CD4-positive, alpha-beta T cell treated with Interleukin-4 for 4 hours (primary cell): ENCODE measurements around the gene BLNK.

ENCODE experiments used
- DNase-seq: peaks from one replicate; pipeline ENCODE4 v3.0.0-alpha.2; 2020

The BLNK gene

GRCh38 chr10:96287392-96288105 lies 16.2 kb upstream of the BLNK start:
- DNase-seq: no peak

GRCh38 chr10:96285331-96285752 lies 14.0 kb upstream of the BLNK start:
- DNase-seq: no peak

GRCh38 chr10:96283756-96284155 lies 12.4 kb upstream of the BLNK start:
- no peak for DNase-seq

- DNase-seq: no peak
Measured at GRCh38 chr10:96283351-96283750, 12.0 kb upstream of the BLNK start.

GRCh38 chr10:96281444-96282029 lies 10.2 kb upstream of the BLNK start:
- DNase-seq: no peak

GRCh38 chr10:96280859-96281258 lies 9.5 kb upstream of the BLNK start:
- no peak for DNase-seq

GRCh38 chr10:96279191-96279641 lies 7.8 kb upstream of the BLNK start:
- DNase-seq: no peak

- DNase-seq: no peak
Measured at GRCh38 chr10:96276831-96277230, 5.5 kb upstream of the BLNK start.

GRCh38 chr10:96276426-96276825 lies 5.1 kb upstream of the BLNK start:
- no peak for DNase-seq

GRCh38 chr10:96275685-96276418 lies 4.5 kb upstream of the BLNK start:
- no peak for DNase-seq

GRCh38 chr10:96272316-96273280 lies 1.2 kb upstream of the BLNK start:
- no peak for DNase-seq

- DNase-seq: no peak
Measured at GRCh38 chr10:96270571-96270970, 798 bp downstream of the BLNK start.

- no peak for DNase-seq
Measured at GRCh38 chr10:96269438-96270300, 1.7 kb downstream of the BLNK start.

- no peak for DNase-seq
Measured at GRCh38 chr10:96268341-96268909, 2.9 kb downstream of the BLNK start.

- no peak for DNase-seq
Measured at GRCh38 chr10:96267234-96267705, 4.1 kb downstream of the BLNK start.

- DNase-seq: no peak
Measured at GRCh38 chr10:96266118-96266770, 5.1 kb downstream of the BLNK start.

- DNase-seq: no peak
Measured at GRCh38 chr10:96264938-96265337, 6.4 kb downstream of the BLNK start.

GRCh38 chr10:96263669-96264068 lies 7.7 kb downstream of the BLNK start:
- DNase-seq: no peak

- no peak for DNase-seq
Measured at GRCh38 chr10:96263176-96263575, 8.2 kb downstream of the BLNK start.

- DNase-seq: no peak
Measured at GRCh38 chr10:96261930-96262329, 9.4 kb downstream of the BLNK start.

- no peak for DNase-seq
Measured at GRCh38 chr10:96261132-96261531, 10.2 kb downstream of the BLNK start.
